Activated CD4-positive, alpha-beta T cell treated with anti-CD3 and anti-CD28 coated beads, Interleukin-2, amount 50 U/mL, for 24 hours (primary cell): Measurements from ENCODE around the gene TRAPPC12.
"Not testable (repeated sequence)": the region's sequence is repeated elsewhere in the genome, so short reads cannot be mapped to it uniquely, and the experiment has no call there.

Experiments
- DNase-seq, 2 donors: peaks; one replicate each; pipeline ENCODE4 v3.0.0-alpha.2; 2020; ENCODE audit warnings: low read depth in 1 of 2, low spot score in 1 of 2

TRAPPC12 gene

GRCh38 chr2:3483227-3483985 lies 103.9 kb downstream of the TRAPPC12 start:
- no peak for DNase-seq

GRCh38 chr2:3483986-3484960 lies 104.8 kb downstream of the TRAPPC12 start:
- DNase-seq, result no peak

- DNase-seq, result no peak
Measured at GRCh38 chr2:3485166-3485565, 105.7 kb downstream of the TRAPPC12 start.

- no peak for DNase-seq
Measured at GRCh38 chr2:3486047-3487027, 106.8 kb downstream of the TRAPPC12 start.

GRCh38 chr2:3487028-3487425 lies 107.5 kb downstream of the TRAPPC12 start:
- no peak for DNase-seq

GRCh38 chr2:3487432-3487831 lies 107.9 kb downstream of the TRAPPC12 start:
- no peak for DNase-seq

- DNase-seq, result no peak
Measured at GRCh38 chr2:3488061-3488531, 108.6 kb downstream of the TRAPPC12 start.

GRCh38 chr2:3488855-3489763 lies 109.6 kb downstream of the TRAPPC12 start:
- DNase-seq, result no peak

- no peak for DNase-seq
Measured at GRCh38 chr2:3489764-3490115, 110.2 kb downstream of the TRAPPC12 start.

GRCh38 chr2:3490191-3491170 lies 111.0 kb downstream of the TRAPPC12 start:
- no peak for DNase-seq

GRCh38 chr2:3491306-3491705 lies 111.8 kb downstream of the TRAPPC12 start:
- no peak for DNase-seq

- DNase-seq, result no peak
Measured at GRCh38 chr2:3491716-3492474, 112.4 kb downstream of the TRAPPC12 start.

- not testable (repeated sequence) for DNase-seq
Measured at GRCh38 chr2:3492475-3492787, 112.9 kb downstream of the TRAPPC12 start.

- DNase-seq, result no peak
Measured at GRCh38 chr2:3492951-3493614, 113.6 kb downstream of the TRAPPC12 start.

GRCh38 chr2:3493615-3494007 lies 114.1 kb downstream of the TRAPPC12 start:
- DNase-seq, result no peak

GRCh38 chr2:3494984-3495666 lies 115.6 kb downstream of the TRAPPC12 start:
- DNase-seq, result no peak

GRCh38 chr2:3496708-3497080 lies 117.2 kb downstream of the TRAPPC12 start:
- DNase-seq, result not testable (repeated sequence)
